Body of pancreas (tissue), 4 donors: ENCODE results near the gene MTHFD1. TPM values are rescaled to one million over a fixed set of nuclear protein-coding genes. Genes with fewer than 3 reads are reported as not detected.
"Not testable (repeated sequence)": the region's sequence is repeated elsewhere in the genome, so short reads cannot be mapped to it uniquely, and the experiment has no call there.

Source experiments
- ATAC-seq: fragments of 150-250 bp; one replicate; pipeline ENCODE4 v1.9.1; 2016
- DNase-seq, 4 donors: peaks; one replicate each; pipeline ENCODE4 v3.0.0-alpha.2; 2019
- H3K27ac ChIP-seq, 4 donors: fragments of 200-600 bp; sonication (generic); 1 replicate in 3 of 4; 2 replicates in 1 of 4; pipeline versions ENCODE4 v1.5.1 to v1.6.1; 2016 to 2019; ENCODE audit warnings: mild to moderate bottlenecking in 1 of 4, mixed read lengths in 1 of 4, moderate library complexity in 1 of 4
- H3K27me3 ChIP-seq, 2 donors: fragments of 200-600 bp; sonication (generic); one replicate each; pipeline ENCODE4 v1.6.0; 2016; ENCODE audit warnings: mild to moderate bottlenecking in 1 of 2
- H3K36me3 ChIP-seq, 2 donors: fragments of 200-600 bp; sonication (generic); replicated peaks in 1 of 2; 2 replicates each; pipeline ENCODE4 v1.5.1; 2016; ENCODE audit warnings: low read depth in 2 of 2; ENCODE audit not compliant: insufficient read depth in 1 of 2
- H3K4me1 ChIP-seq: fragments of 200-600 bp; sonication (generic); one replicate; pipeline ENCODE4 v1.6.0; 2016
- H3K4me3 ChIP-seq, 2 donors: fragments of 200-600 bp; sonication (generic); 1 replicate in 1 of 2; 2 replicates in 1 of 2; pipeline ENCODE4 v1.5.1; 2016 to 2019
- H3K9me3 ChIP-seq, 3 donors: fragments of 200-600 bp; sonication (generic); 1 replicate in 2 of 3; 2 replicates in 1 of 3; pipeline ENCODE4 v1.5.1; 2016
- CTCF ChIP-seq, 7 experiments: fragments of 450-650 bp in 4 of 7; fragments of 200-600 bp in 3 of 7; sonication (generic) in 3 of 7; IDR thresholded peaks; one replicate each; pipeline ENCODE4 v1.5.1; 2016 to 2019; ENCODE audit warnings: antibody characterized with exemption in 7 of 7
- POLR2A ChIP-seq, 3 donors: fragments of 450-650 bp; IDR thresholded peaks; one replicate each; pipeline ENCODE4 v1.6.1; 2016; ENCODE audit warnings: antibody characterized with exemption in 3 of 3, mild to moderate bottlenecking in 2 of 3
- WGBS, 2 donors: methylation state at CpG; one replicate each; pipeline ENCODE4 v1.1.5; 2017; 5-methylcytosine and 5-hydroxymethylcytosine counted together
- intact Hi-C: fragments of 100-400 bp; cut with DNase I; formaldehyde crosslinking; loops from one replicate; pipeline ENCODE4 v1.15.1; 2023
- total RNA-seq, 2 donors: library from RNA; depleted of rRNA; stranded (reverse); fragments of >200 nt; gene quantifications; one replicate each; pipeline ENCODE4 v1.1.0, GENCODE V29; 2016

Gene MTHFD1
- total RNA-seq, 2 donors from 2014 or later: 20.2 to 29.3 TPM

GRCh38 chr14:64349741-64350490, 38.2 kb upstream of the MTHFD1 start:
- Histone ChIP-seq H3K4me1 (no peaks in the 10 kb centered on the region), H3K27ac (no peak overlapping the region), H3K36me3 (no peaks in the 10 kb centered on the region), H3K27me3 (no peaks in the 10 kb centered on the region), H3K4me3 (no peak overlapping the region), H3K9me3 (no peaks in the 10 kb centered on the region)
- DNase-seq (no peak), ATAC-seq (no peak)
- no peak for TF ChIP-seq CTCF (IDR thresholded peaks at IDR 0.05)
- no peak for TF ChIP-seq POLR2A (IDR thresholded peaks at IDR 0.05)
- intact Hi-C loops: no loop called here
- WGBS, 2 donors: 71 to 78% methylated on average over 6 of the region's 6 CpGs

- no peaks in the 10 kb centered on the region for H3K36me3 ChIP-seq
- intact Hi-C loops: no loop called here
- H3K4me3 ChIP-seq: no peak overlapping the region
- H3K27me3 ChIP-seq: no peaks in the 10 kb centered on the region
- 67% methylated on average over 3 of the region's 3 CpGs for WGBS, 2 donors
- no peak overlapping the region for H3K27ac ChIP-seq
- DNase-seq (no peak), ATAC-seq (no peak)
- H3K4me1 ChIP-seq: no peaks in the 10 kb centered on the region
- H3K9me3 ChIP-seq: no peaks in the 10 kb centered on the region
- TF ChIP-seq CTCF (IDR thresholded peaks at IDR 0.05) (no peak), POLR2A (IDR thresholded peaks at IDR 0.05) (no peak)
Measured at GRCh38 chr14:64363265-64363846, 24.8 kb upstream of the MTHFD1 start.

GRCh38 chr14:64364907-64365306, 23.2 kb upstream of the MTHFD1 start:
- 89 to 95% methylated on average over 3 of the region's 3 CpGs for WGBS, 2 donors
- no peak for DNase-seq
- TF ChIP-seq POLR2A (IDR thresholded peaks at IDR 0.05): no peak
- no peak for TF ChIP-seq CTCF (IDR thresholded peaks at IDR 0.05)
- H3K27me3 ChIP-seq: no peaks in the 10 kb centered on the region
- ATAC-seq: no peak
- H3K4me1 ChIP-seq: no peaks in the 10 kb centered on the region
- no peak overlapping the region for H3K27ac ChIP-seq
- intact Hi-C loops: no loop called here
- no peak overlapping the region for H3K4me3 ChIP-seq
- H3K9me3 ChIP-seq: no peaks in the 10 kb centered on the region
- H3K36me3 ChIP-seq: no peaks in the 10 kb centered on the region

- H3K27me3 ChIP-seq, H3K27ac ChIP-seq, H3K4me1 ChIP-seq, intact Hi-C loops, H3K9me3 ChIP-seq, DNase-seq, H3K36me3 ChIP-seq, H3K4me3 ChIP-seq, ATAC-seq: not testable (repeated sequence)
- 83 to 93% methylated on average over 9 of the region's 9 CpGs for WGBS, 2 donors
Measured at GRCh38 chr14:64365358-64365889, 22.7 kb upstream of the MTHFD1 start.

- 85 to 96% methylated on average over 2 of the region's 2 CpGs for WGBS, 2 donors
- ATAC-seq: no peak
Measured at GRCh38 chr14:64369201-64369600, 19.0 kb upstream of the MTHFD1 start.

More at GRCh38 chr14:64369201-64369600, 19.0 kb upstream of the MTHFD1 start:
- no peaks in the 10 kb centered on the region for H3K9me3 ChIP-seq
- intact Hi-C loops: no loop called here
- no peak overlapping the region for H3K4me3 ChIP-seq
- H3K4me1 ChIP-seq: no peaks in the 10 kb centered on the region
- no peaks in the 10 kb centered on the region for H3K36me3 ChIP-seq
- no peaks in the 10 kb centered on the region for H3K27me3 ChIP-seq
- no peak for DNase-seq
- H3K27ac ChIP-seq: no peak overlapping the region
- no peak for TF ChIP-seq POLR2A (IDR thresholded peaks at IDR 0.05)
- no peak for TF ChIP-seq CTCF (IDR thresholded peaks at IDR 0.05)
